GM13976 (cell line): ENCODE data around the gene ADAM30.

ENCODE experiments used
- DNase-seq: peaks from one replicate; pipeline ENCODE4 v3.0.0; 2012; ENCODE audit warnings: low spot score
- CTCF ChIP-seq: IDR thresholded peaks from 2 replicates; pipeline ENCODE4 v1.5.1; 2012; ENCODE audit warnings: borderline replicate concordance, mild to moderate bottlenecking; ENCODE audit not compliant: insufficient read depth; ENCODE audit errors: extremely low read depth, missing control alignments, control extremely low read depth
- in situ Hi-C: fragments of 300-500 bp; cut with MboI; formaldehyde crosslinking; loops from one replicate; pipeline ENCODE4 v1.12.0; 2022; ENCODE audit warnings: low sequenced_read_pairs, mixed read lengths, inconsistent platforms; ENCODE audit not compliant: unreplicated experiment

ADAM30 gene

GRCh38 chr1:119882132-119883049 lies 13.9 kb downstream of the ADAM30 start:
- no peak for TF ChIP-seq CTCF
- DNase-seq: no peak
- in situ Hi-C loops: loop anchor here (25.0 kb wide), 1 partner anchor 95 kb away; no protein-coding TSS in a partner anchor

GRCh38 chr1:119879510-119880434 lies 16.5 kb downstream of the ADAM30 start:
- in situ Hi-C loops: loop anchor here (25.0 kb wide), 1 partner anchor 92 kb away; no protein-coding TSS in a partner anchor
- no peak for DNase-seq
- no peak for TF ChIP-seq CTCF

- DNase-seq: no peak
- in situ Hi-C loops: loop anchor here (25.0 kb wide), 1 partner anchor 91 kb away; no protein-coding TSS in a partner anchor
- no peak for TF ChIP-seq CTCF
Observed at GRCh38 chr1:119878171-119878570, 18.1 kb downstream of the ADAM30 start.

- TF ChIP-seq CTCF: no peak
- in situ Hi-C loops: no loop called here
- DNase-seq: no peak
Observed at GRCh38 chr1:119874186-119874585, 22.1 kb downstream of the ADAM30 start.

- DNase-seq: no peak
- TF ChIP-seq CTCF: no peak
- in situ Hi-C loops: no loop called here
Observed at GRCh38 chr1:119873135-119874015, 22.9 kb downstream of the ADAM30 start.
